Adrenal gland (tissue), 12 donors: ENCODE results near the gene OXSM. TPM values are rescaled to one million over a fixed set of nuclear protein-coding genes. Genes with fewer than 3 reads are reported as not detected.

ENCODE experiments used
- DNase-seq, 7 donors: peaks; one replicate each; pipeline ENCODE4 v3.0.0-alpha.2; 2019 to 2020
- H3K27ac ChIP-seq, 5 donors: fragments of 200-600 bp; sonication (generic) in 4 of 5; 1 replicate in 3 of 5; 2 replicates in 2 of 5; pipeline versions ENCODE4 v1.5.1 to v1.8.0; 2016 to 2020; ENCODE audit warnings: mild to moderate bottlenecking in 1 of 5
- H3K27me3 ChIP-seq: fragments of 200-600 bp; 2 replicates; pipeline ENCODE4 v1.8.0; 2021
- H3K36me3 ChIP-seq, 2 donors: fragments of 200-600 bp; replicated peaks in 1 of 2; 1 replicate in 1 of 2; 2 replicates in 1 of 2; pipeline versions ENCODE4 v1.5.1 to v1.8.0; 2018 to 2022
- H3K4me1 ChIP-seq, 2 donors: fragments of 200-600 bp; replicated peaks in 1 of 2; 1 replicate in 1 of 2; 2 replicates in 1 of 2; pipeline versions ENCODE4 v1.5.1 to v1.8.0; 2018 to 2021
- H3K4me3 ChIP-seq, 4 donors: fragments of 200-600 bp; sonication (generic) in 3 of 4; one replicate each; pipeline ENCODE4 v1.5.1; 2016 to 2018
- H3K9me3 ChIP-seq, 3 donors: fragments of 200-600 bp; sonication (generic) in 1 of 3; replicated peaks in 1 of 3; 1 replicate in 2 of 3; 2 replicates in 1 of 3; pipeline versions ENCODE4 v1.5.1 to v1.8.0; 2016 to 2021
- CTCF ChIP-seq, 6 experiments: fragments of 450-650 bp in 4 of 6; fragments of 200-600 bp in 2 of 6; sonication (generic) in 1 of 6; IDR thresholded peaks; 1 replicate in 5 of 6; 2 replicates in 1 of 6; pipeline versions ENCODE4 v1.5.1 to v1.8.0; 2016 to 2021; ENCODE audit warnings: antibody characterized with exemption in 6 of 6, mild to moderate bottlenecking in 2 of 6, moderate library complexity in 1 of 6
- POLR2A ChIP-seq, 2 donors: fragments of 450-650 bp; IDR thresholded peaks; one replicate each; pipeline ENCODE4 v1.6.1; 2017; ENCODE audit warnings: antibody characterized with exemption in 2 of 2, mild to moderate bottlenecking in 2 of 2, moderate library complexity in 1 of 2
- WGBS, 4 donors: extraction: QIAGEN DNeasy Blood & Tissue Kit in 2 of 4; methylation state at CpG; one replicate each; pipeline versions ENCODE4 v1.1.5 to v1.1.7; 2013 to 2017; 5-methylcytosine and 5-hydroxymethylcytosine counted together
- intact Hi-C, 2 donors: fragments of 100-400 bp; cut with DNase I; formaldehyde crosslinking; loops; one replicate each; pipeline versions ENCODE4 v1.14.1 to v1.15.0; 2022 to 2023
- polyA plus RNA-seq, 3 donors: library from polyadenylated mRNA; stranded (reverse); fragments of 200-250 nt in 2 of 3; fragments of 350-450 nt in 1 of 3; fragmentation: Illumina TruSeq in 1 of 3; extraction: RNeasy Lipid Tissue Mini Kit (QIAGEN cat#74804) in 1 of 3; gene quantifications; one replicate each; pipeline ENCODE4 v1.2.3, GENCODE V29; 2013 to 2014
- total RNA-seq, 9 donors: library from RNA; depleted of rRNA in 4 of 9; stranded (reverse); fragments of >200 nt in 4 of 9; fragments of 120-200 nt in 1 of 9; fragmentation: NEBNext Ultra II Directional in 1 of 9; extraction: Animal tissue kit (Norgen Biotek cat#: 25700) in 1 of 9; gene quantifications; one replicate each; pipeline versions ENCODE4 v1.1.0 to v1.2.4, GENCODE V29; 2013 to 2023
- donor health status: healthy with polysubstance abuse.
- donor health status: Bipolar disorder and iron deficiency.
- donor health status: DM: yes; HTN: yes; CAD: no.
- donor health status: DM: no; HTN: no; CAD: no.
- donor health status: DM: no; HTN: no; CAD: no.
- donor health status: DM: yes; HTN: yes; CAD: no.

OXSM gene
- total and polyA plus RNA-seq, 12 donors, result 10.2 to 40.9 (median 17.7) TPM

- 81 to 88% (median 87%) methylated on average over 4 of the region's 4 CpGs for whole genome bisulfite sequencing, 4 donors
Measured at GRCh38 chr3:25812644-25813043, 22.8 kb downstream of the OXSM start.

DNA sequence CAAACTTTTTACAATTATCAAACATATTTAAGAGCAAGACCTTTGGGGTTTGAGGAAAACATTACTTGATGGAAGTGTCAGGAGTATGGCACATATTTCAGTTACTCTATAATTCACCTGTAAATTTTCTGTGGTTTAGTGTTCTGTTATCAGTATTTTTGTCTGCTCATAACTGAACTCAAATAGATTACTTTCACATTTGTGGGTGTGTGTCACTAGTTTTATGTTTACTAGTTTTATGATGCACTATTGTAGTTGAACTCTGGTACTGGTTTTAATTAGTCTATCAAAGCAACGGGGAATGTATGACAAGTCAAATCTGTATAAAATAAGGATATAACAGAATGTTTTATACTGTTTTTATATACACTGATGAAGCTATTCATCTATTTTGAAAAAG lies 27.2 kb downstream of the OXSM start:
- H3K9me3 ChIP-seq, result no peaks in the 10 kb centered on the region
- TF ChIP-seq CTCF (IDR thresholded peaks at IDR 0.05) (no peak), POLR2A (IDR thresholded peaks at IDR 0.05) (no peak)
- no peaks in the 10 kb centered on the region for H3K4me1 ChIP-seq
- 42 to 59% (median 57%) methylated on average over 1 of the region's 1 CpG for whole genome bisulfite sequencing, 4 donors
- H3K27me3 ChIP-seq, result no peaks in the 10 kb centered on the region
- H3K4me3 ChIP-seq, result no peak overlapping the region
- no peaks in the 10 kb centered on the region for H3K36me3 ChIP-seq
- DNase-seq, result no peak
- intact Hi-C loops, result no loop called here
- no peak overlapping the region for H3K27ac ChIP-seq

More at GRCh38 chr3:25812644-25813043, 22.8 kb downstream of the OXSM start:
- Histone ChIP-seq H3K27me3 (no peaks in the 10 kb centered on the region), H3K4me3 (no peak overlapping the region), H3K27ac (no peak overlapping the region), H3K9me3 (no peaks in the 10 kb centered on the region), H3K4me1 (no peaks in the 10 kb centered on the region), H3K36me3 (no peaks in the 10 kb centered on the region)
- no peak for DNase-seq
- TF ChIP-seq POLR2A (IDR thresholded peaks at IDR 0.05), result no peak
- TF ChIP-seq CTCF (IDR thresholded peaks at IDR 0.05), result no peak
- intact Hi-C loops, result no loop called here

DNA sequence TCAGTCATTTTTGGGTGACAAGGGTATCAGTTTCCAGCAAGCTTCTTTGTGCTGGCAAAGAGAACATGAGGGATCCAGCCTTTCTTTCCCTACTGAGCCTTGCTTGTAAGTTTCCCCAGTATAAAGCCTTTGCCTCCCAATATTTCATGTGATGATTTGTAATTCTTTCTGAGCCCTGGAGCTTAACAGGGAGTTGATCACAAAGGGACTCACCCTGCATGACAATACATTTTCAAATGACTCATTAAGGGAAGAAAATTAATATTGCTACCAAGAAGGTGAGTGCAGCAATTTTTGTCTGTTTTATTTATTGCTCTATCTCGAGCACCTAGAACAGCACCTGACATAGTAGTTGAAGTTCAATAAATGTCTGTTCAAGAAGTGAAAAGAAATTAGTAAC lies 27.7 kb downstream of the OXSM start:
- Histone ChIP-seq H3K9me3 (no peaks in the 10 kb centered on the region), H3K36me3 (no peaks in the 10 kb centered on the region), H3K4me3 (no peak overlapping the region), H3K27me3 (no peaks in the 10 kb centered on the region), H3K4me1 (no peaks in the 10 kb centered on the region), H3K27ac (no peak overlapping the region)
- 29 to 65% (median 41%) methylated on average over 1 of the region's 1 CpG for WGBS, 4 donors
- intact Hi-C loops, result no loop called here
- TF ChIP-seq POLR2A (IDR thresholded peaks at IDR 0.05), result no peak
- TF ChIP-seq CTCF (IDR thresholded peaks at IDR 0.05), result no peak
- no peak for DNase-seq

DNA sequence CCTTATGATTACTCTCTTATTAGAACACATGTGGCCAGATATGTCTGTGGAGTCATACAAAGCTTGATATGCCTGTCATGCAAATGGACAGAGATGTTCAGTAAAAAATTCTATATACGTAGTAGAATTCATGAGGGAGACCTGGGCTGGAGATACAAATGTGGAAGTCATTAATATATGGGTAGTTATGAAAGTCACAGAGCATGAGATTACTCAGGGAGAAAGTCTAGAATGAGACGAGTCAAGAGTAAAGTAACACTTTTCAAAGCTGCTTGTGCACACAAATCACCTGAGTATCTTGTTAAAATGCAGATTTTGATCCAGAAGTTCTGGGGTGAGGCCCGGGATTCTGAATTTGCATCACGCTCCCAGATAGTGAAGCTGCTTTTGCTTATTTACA lies 28.4 kb downstream of the OXSM start:
- WGBS, 4 donors, result 68 to 81% (median 77%) methylated on average over 4 of the region's 4 CpGs
- Histone ChIP-seq H3K9me3 (no peaks in the 10 kb centered on the region), H3K27ac (no peak overlapping the region), H3K4me3 (no peak overlapping the region), H3K4me1 (no peaks in the 10 kb centered on the region), H3K36me3 (no peaks in the 10 kb centered on the region), H3K27me3 (no peaks in the 10 kb centered on the region)
- no peak for DNase-seq
- intact Hi-C loops, result no loop called here
- no peak for TF ChIP-seq CTCF (IDR thresholded peaks at IDR 0.05)
- no peak for TF ChIP-seq POLR2A (IDR thresholded peaks at IDR 0.05)
